Measurements from ENCODE around the gene ZCCHC3.

GRCh38 chr20:286508-286907, 10.9 kb upstream of the ZCCHC3 start:
- TF ChIP-seq CTCF (IDR thresholded peaks at IDR 0.05) (no peak), RAD21 (conservative IDR thresholded peaks at IDR 0.05 in 1 of 2, IDR thresholded peaks at IDR 0.05 in 1 of 2) (no peak), BHLHE40 (IDR thresholded peaks at IDR 0.05; ENCODE audit: low read depth, low read length) (no peak), CEBPB (IDR thresholded peaks at IDR 0.05) (no peak), EP300 (IDR thresholded peaks at IDR 0.05) (no peak), POLR2A (IDR thresholded peaks at IDR 0.05; ENCODE audit: low read length) (no peak), CHD2 (IDR thresholded peaks at IDR 0.05; ENCODE audit: low read length, partially characterized antibody) (no peak), ZFP36 (IDR thresholded peaks at IDR 0.05; ENCODE audit: borderline replicate concordance, partially characterized antibody) (no peak), REST (IDR thresholded peaks at IDR 0.05) (no peak), MAZ (IDR thresholded peaks at IDR 0.05; ENCODE audit: borderline replicate concordance, low read depth, low read length) (no peak), HDAC2 (IDR thresholded peaks at IDR 0.05) (no peak)
